Colonic mucosa (tissue), 4 donors: ENCODE results near the gene RAPGEF5. TPM values are rescaled to one million over a fixed set of nuclear protein-coding genes. Genes with fewer than 3 reads are reported as not detected.

Experiments
- DNase-seq: peaks from one replicate; pipeline ENCODE4 v3.0.0-alpha.2; 2020
- H3K27ac ChIP-seq: fragments of 200-600 bp; one replicate; pipeline ENCODE4 v1.8.0; 2021
- H3K27me3 ChIP-seq: fragments of 200-600 bp; one replicate; pipeline ENCODE4 v1.8.0; 2021
- H3K36me3 ChIP-seq: fragments of 200-600 bp; one replicate; pipeline ENCODE4 v1.8.0; 2021
- H3K4me1 ChIP-seq: fragments of 200-600 bp; one replicate; pipeline ENCODE4 v1.8.0; 2021; ENCODE audit warnings: mild to moderate bottlenecking
- H3K4me3 ChIP-seq: fragments of 200-600 bp; one replicate; pipeline ENCODE4 v1.8.0; 2021
- H3K9ac ChIP-seq, 2 donors: one replicate each; pipeline ENCODE4 v1.7.0; 2013; ENCODE audit warnings: control low read depth in 2 of 2, low read depth in 2 of 2, low read length in 2 of 2
- H3K9me3 ChIP-seq: fragments of 200-600 bp; one replicate; pipeline ENCODE4 v1.8.0; 2021
- intact Hi-C: fragments of 100-400 bp; cut with DNase I; formaldehyde crosslinking; loops from one replicate; pipeline ENCODE4 v1.14.1; 2022
- total RNA-seq, 2 donors: library from RNA; stranded (reverse); fragmentation: NEBNext Ultra II Directional in 1 of 2; extraction: Animal tissue kit (Norgen Biotek cat#: 25700) in 1 of 2; gene quantifications; one replicate each; pipeline ENCODE4 v1.2.1, GENCODE V29; 2021
- TF ChIP-seq, protein P1 (sequence below): fragments of 200-600 bp; IDR thresholded peaks from one replicate; pipeline ENCODE4 v1.8.0; 2022; ENCODE audit warnings: antibody characterized with exemption, mild to moderate bottlenecking
- donor health status: healthy.
- donor health status: DM: no; HTN: no; CAD: no.
- donor health status: DM: no; HTN: no; CAD: no.

RAPGEF5 gene
- total RNA-seq, 2 donors from 2014 or later: 39.9 to 42.2 TPM

DNA sequence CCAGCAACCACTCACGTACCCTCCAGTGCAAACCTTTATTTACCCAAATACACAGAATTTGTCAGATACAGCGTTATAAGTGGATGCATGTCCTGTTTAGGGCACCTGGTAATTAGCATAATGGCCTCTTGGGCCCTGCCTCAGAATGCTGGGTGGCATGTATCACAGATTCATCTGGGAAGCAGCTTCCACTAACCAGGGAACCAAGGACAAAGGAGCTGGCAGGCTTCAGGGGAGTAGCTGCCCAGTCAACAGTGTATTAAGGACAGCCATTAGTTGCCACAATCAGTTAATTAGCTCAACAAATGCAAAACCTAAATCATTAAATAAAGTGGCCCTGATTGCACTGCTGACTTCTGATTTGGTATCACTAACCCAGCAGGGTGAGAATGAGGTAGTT lies 105.7 kb downstream of the RAPGEF5 start:
- Histone ChIP-seq H3K4me1 (no peaks in the 10 kb centered on the region), H3K9me3 (no peaks in the 10 kb centered on the region), H3K27ac (no peak overlapping the region), H3K9ac (no peak overlapping the region), H3K36me3 (no peaks in the 10 kb centered on the region), H3K27me3 (no peaks in the 10 kb centered on the region), H3K4me3 (no peak overlapping the region)
- TF ChIP-seq, protein P1, sequence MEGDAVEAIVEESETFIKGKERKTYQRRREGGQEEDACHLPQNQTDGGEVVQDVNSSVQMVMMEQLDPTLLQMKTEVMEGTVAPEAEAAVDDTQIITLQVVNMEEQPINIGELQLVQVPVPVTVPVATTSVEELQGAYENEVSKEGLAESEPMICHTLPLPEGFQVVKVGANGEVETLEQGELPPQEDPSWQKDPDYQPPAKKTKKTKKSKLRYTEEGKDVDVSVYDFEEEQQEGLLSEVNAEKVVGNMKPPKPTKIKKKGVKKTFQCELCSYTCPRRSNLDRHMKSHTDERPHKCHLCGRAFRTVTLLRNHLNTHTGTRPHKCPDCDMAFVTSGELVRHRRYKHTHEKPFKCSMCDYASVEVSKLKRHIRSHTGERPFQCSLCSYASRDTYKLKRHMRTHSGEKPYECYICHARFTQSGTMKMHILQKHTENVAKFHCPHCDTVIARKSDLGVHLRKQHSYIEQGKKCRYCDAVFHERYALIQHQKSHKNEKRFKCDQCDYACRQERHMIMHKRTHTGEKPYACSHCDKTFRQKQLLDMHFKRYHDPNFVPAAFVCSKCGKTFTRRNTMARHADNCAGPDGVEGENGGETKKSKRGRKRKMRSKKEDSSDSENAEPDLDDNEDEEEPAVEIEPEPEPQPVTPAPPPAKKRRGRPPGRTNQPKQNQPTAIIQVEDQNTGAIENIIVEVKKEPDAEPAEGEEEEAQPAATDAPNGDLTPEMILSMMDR: no peak
- DNase-seq: no peak
- intact Hi-C loops: no loop called here

DNA sequence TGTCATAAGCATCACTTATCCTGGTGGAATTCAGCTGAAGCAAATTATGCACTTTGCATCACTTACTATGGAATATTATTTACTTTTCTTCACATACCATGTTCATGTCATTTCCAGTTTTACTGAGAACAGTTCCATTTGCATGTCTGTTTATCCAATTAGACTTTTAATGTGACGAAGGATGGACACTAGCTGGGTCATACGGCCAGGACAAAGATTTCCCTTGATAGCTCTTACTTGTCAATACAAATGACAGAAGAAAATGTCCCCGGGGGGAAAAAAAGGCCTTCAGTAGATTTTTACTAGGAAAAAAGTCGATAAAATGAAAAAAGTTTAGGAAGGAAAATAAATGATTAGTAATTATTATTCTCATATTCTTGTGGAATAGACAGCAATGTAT lies 106.6 kb downstream of the RAPGEF5 start:
- intact Hi-C loops: no loop called here
- no peaks in the 10 kb centered on the region for H3K9me3 ChIP-seq

DNA sequence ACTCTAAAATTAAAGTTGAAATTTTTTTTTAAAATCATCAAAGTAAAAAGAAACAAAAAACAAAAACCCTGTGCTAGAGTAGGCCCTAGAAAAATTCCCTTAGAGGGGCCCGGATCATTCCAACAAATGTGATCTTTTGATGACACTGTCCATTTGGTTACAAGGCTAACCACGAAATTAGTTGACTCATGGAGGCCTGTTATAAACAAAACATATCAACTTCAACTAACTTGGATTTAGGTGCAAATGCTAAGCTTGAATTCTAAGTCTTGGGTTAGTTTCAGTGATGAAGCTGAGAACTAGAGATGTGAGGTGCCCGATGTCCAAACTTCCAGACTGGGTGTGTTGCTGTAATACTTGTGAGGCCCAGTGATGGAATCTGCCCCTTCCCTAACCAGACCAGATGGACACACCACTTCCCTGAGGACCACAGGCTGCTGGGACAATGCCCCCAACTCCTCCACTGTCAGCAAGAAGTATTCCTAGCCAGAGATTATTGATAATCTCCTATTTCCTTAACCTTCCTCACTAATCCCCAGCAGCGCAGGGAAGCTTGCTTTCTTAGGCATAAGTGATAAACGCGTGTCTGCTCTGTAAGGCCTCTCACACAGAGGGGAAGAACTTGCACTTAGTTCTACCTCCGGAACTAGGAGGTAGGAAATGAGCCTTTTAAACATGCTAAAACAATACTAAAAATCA lies 108.7 kb downstream of the RAPGEF5 start:
- Histone ChIP-seq H3K27me3 (no peaks in the 10 kb centered on the region), H3K27ac (no peak overlapping the region), H3K9me3 (no peaks in the 10 kb centered on the region), H3K4me3 (no peak overlapping the region), H3K4me1 (no peaks in the 10 kb centered on the region), H3K9ac (no peak overlapping the region), H3K36me3 (no peaks in the 10 kb centered on the region)
- intact Hi-C loops: no loop called here
- no peak for DNase-seq
- TF ChIP-seq, protein P1: no peak

More for the DNA sequence above, 106.6 kb downstream of the RAPGEF5 start:
- DNase-seq: no peak
- Histone ChIP-seq H3K27me3 (no peaks in the 10 kb centered on the region), H3K9ac (no peak overlapping the region), H3K36me3 (no peaks in the 10 kb centered on the region), H3K4me3 (no peak overlapping the region), H3K27ac (no peak overlapping the region), H3K4me1 (no peaks in the 10 kb centered on the region)
- TF ChIP-seq, protein P1: no peak

DNA sequence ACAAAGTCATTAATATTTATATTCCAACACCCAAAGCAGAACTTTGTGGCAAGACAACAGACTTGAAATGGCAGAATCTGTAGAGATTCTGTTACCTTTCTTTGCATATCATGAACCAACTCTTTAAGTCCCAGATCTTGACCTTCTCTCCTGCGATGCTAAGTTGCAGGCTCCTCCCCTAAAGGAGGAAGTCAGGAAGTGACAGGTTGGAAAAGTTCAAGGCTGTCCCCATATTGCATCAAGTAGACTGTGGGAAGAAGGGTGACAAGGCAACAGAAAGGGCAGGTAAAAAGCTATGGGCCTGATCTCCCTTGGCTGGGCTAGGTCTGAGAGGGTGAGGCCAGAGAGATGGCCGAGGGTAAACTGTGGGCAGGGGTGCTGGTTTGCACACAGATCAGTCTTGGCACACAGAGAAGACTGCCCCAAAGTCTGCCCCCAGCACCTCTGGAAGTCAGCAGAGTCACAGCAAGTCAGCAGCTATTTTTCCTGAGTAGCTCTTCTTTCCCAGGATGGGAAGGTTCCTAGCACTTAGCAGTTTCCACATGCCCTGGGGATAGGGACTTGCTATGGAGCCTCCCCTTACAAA lies 115.1 kb downstream of the RAPGEF5 start:
- no peak for DNase-seq
- no peaks in the 10 kb centered on the region for H3K36me3 ChIP-seq
- intact Hi-C loops: no loop called here
- H3K9me3 ChIP-seq: no peaks in the 10 kb centered on the region
- H3K27me3 ChIP-seq: no peaks in the 10 kb centered on the region
- peaks cover 7% of the 10 kb centered on the region for H3K4me1 ChIP-seq
- peak overlapping the region; percentile 3 for H3K27ac ChIP-seq
- no peak overlapping the region for H3K9ac ChIP-seq
- H3K4me3 ChIP-seq: no peak overlapping the region
- TF ChIP-seq, protein P1: no peak

DNA sequence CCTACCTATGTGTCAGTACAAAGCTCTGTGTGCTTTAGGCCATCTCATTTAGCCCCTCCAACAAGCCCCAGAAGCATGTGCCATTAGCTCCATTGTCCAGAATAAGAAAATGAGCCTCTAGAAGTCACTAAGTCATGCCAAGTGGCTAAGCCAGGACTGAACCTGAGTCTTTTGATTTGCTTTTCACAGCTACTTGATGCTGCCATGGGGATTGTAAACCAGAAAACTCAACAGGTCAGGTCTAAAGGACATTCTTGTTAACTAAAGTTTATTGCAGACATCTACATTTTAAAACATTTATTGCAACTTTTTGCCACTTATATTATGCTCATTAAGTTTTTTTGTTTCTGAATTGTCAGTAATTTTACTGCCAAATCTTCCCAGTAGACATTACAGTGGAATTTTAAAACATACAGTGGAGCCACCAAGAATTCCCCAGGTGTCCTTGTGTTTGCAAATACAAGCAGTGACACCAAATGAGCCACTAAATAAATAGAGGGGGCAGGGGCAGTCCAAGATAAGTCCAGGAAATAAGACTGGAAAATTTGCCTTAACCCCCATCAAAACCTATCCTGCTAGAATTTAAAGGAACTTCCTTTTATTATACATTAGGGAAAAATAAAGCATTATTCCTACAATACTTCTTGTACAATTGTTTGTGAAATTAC lies 115.9 kb downstream of the RAPGEF5 start:
- TF ChIP-seq, protein P1: no peak
- Histone ChIP-seq H3K9me3 (no peaks in the 10 kb centered on the region), H3K4me1 (peaks cover 7% of the 10 kb centered on the region), H3K27me3 (no peaks in the 10 kb centered on the region), H3K27ac (peak overlapping the region; percentile 3), H3K4me3 (no peak overlapping the region), H3K36me3 (no peaks in the 10 kb centered on the region), H3K9ac (no peak overlapping the region)
- intact Hi-C loops: no loop called here
- DNase-seq: peak; percentile 33
